Upper lobe of left lung (tissue), 4 donors: ENCODE measurements around the gene PRDM16.

Experiments
- CTCF ChIP-seq, 6 experiments: fragments of 450-650 bp in 4 of 6; fragments of 200-600 bp in 2 of 6; sonication (generic) in 2 of 6; IDR thresholded peaks; one replicate each; pipeline ENCODE4 v1.5.1; 2016 to 2019; ENCODE audit warnings: antibody characterized with exemption in 6 of 6
- EP300 ChIP-seq, 4 donors: sonication (generic); formaldehyde crosslinking; IDR thresholded peaks; one replicate each; pipeline ENCODE4 v1.5.1; 2017; ENCODE audit warnings: antibody characterized with exemption in 4 of 4, control low read depth in 2 of 4
- POLR2A ChIP-seq, 4 donors: fragments of 450-650 bp; IDR thresholded peaks; one replicate each; pipeline ENCODE4 v1.5.1; 2016 to 2017; ENCODE audit warnings: antibody characterized with exemption in 4 of 4, mild to moderate bottlenecking in 2 of 4
- POLR2AphosphoS5 ChIP-seq, 2 donors: sonication (generic); formaldehyde crosslinking; IDR thresholded peaks; one replicate each; pipeline ENCODE4 v1.5.1; 2017; ENCODE audit warnings: antibody characterized with exemption in 2 of 2

- TF ChIP-seq POLR2AphosphoS5 (IDR thresholded peaks at IDR 0.05) (no peak), CTCF (IDR thresholded peaks at IDR 0.05) (no peak), POLR2A (IDR thresholded peaks at IDR 0.05) (no peak), EP300 (IDR thresholded peaks at IDR 0.05) (no peak)
Observed at GRCh38 chr1:3062616-3063378, 6.2 kb upstream of the PRDM16 start.
